ENCODE measurements around the gene AOPEP. TPM values are rescaled to one million over a fixed set of nuclear protein-coding genes. Genes with fewer than 3 reads are reported as not detected.

Gene AOPEP
- polyA plus RNA-seq, 1 donor from 2014 or later: 10.0 TPM

- no peaks in the 10 kb centered on the region for H4K20me1 ChIP-seq (ENCODE audit: insufficient read depth)
- TF ChIP-seq SMC3 (conservative IDR thresholded peaks at IDR 0.05; ENCODE audit: poor library complexity) (no peak), POLR2AphosphoS5 (IDR thresholded peaks at IDR 0.05) (no peak), TAF1 (IDR thresholded peaks at IDR 0.05; ENCODE audit: low read depth) (no peak), RAD21 (conservative IDR thresholded peaks at IDR 0.05) (no peak), REST (IDR thresholded peaks at IDR 0.05; ENCODE audit: borderline replicate concordance) (no peak), MXI1 (conservative IDR thresholded peaks at IDR 0.05; ENCODE audit: poor library complexity, severe bottlenecking) (no peak), EP300 (conservative IDR thresholded peaks at IDR 0.05; ENCODE audit: poor library complexity, severe bottlenecking) (no peak), EZH2 (IDR thresholded peaks at IDR 0.05; ENCODE audit: borderline replicate concordance, insufficient read depth, low read length, poor library complexity, severe bottlenecking) (no peak), CTCF (IDR thresholded peaks at IDR 0.05; ENCODE audit: poor library complexity, severe bottlenecking) (no peak)
- no peaks in the 10 kb centered on the region for H3K9me2 ChIP-seq (ENCODE audit: insufficient read depth, low read length)
- no peaks in the 10 kb centered on the region for H3K79me2 ChIP-seq (replicated peaks; ENCODE audit: insufficient read depth, low read length)
- H3K27ac ChIP-seq (ENCODE audit: low read length): no peak overlapping the region
- H3K9ac ChIP-seq (ENCODE audit: low read length): no peak overlapping the region
- H3F3A ChIP-seq (ENCODE audit: insufficient read depth, low read length, poor library complexity, severe bottlenecking): no peaks in the 10 kb centered on the region
- H3K4me2 ChIP-seq (ENCODE audit: low read length): no peak overlapping the region
- no peaks in the 10 kb centered on the region for H3K9me3 ChIP-seq (ENCODE audit: low read length)
- peaks cover 8% of the 10 kb centered on the region for H3K36me3 ChIP-seq (ENCODE audit: insufficient read depth, low read length)
- H3K4me3 ChIP-seq (ENCODE audit: low read length): no peak overlapping the region
- no peaks in the 10 kb centered on the region for H3K27me3 ChIP-seq (ENCODE audit: insufficient read depth, low read depth, low read length)
- H2AFZ ChIP-seq (ENCODE audit: low read depth, low read length): no peak overlapping the region
Measured at GRCh38 chr9:94792511-94792910, 66.0 kb downstream of the AOPEP start.

- no peak overlapping the region for H3K27ac ChIP-seq (ENCODE audit: low read length)
- no peaks in the 10 kb centered on the region for H3K9me2 ChIP-seq (ENCODE audit: insufficient read depth, low read length)
- H3K27me3 ChIP-seq (ENCODE audit: insufficient read depth, low read depth, low read length): no peaks in the 10 kb centered on the region
- H3K36me3 ChIP-seq (ENCODE audit: insufficient read depth, low read length): peaks cover 8% of the 10 kb centered on the region
- no peak overlapping the region for H3K4me2 ChIP-seq (ENCODE audit: low read length)
- H3K79me2 ChIP-seq (replicated peaks; ENCODE audit: insufficient read depth, low read length): no peaks in the 10 kb centered on the region
- no peaks in the 10 kb centered on the region for H4K20me1 ChIP-seq (ENCODE audit: insufficient read depth)
- no peaks in the 10 kb centered on the region for H3K9me3 ChIP-seq (ENCODE audit: low read length)
- H3K9ac ChIP-seq (ENCODE audit: low read length): no peak overlapping the region
- TF ChIP-seq EP300 (conservative IDR thresholded peaks at IDR 0.05; ENCODE audit: poor library complexity, severe bottlenecking) (no peak), TAF1 (IDR thresholded peaks at IDR 0.05; ENCODE audit: low read depth) (no peak), POLR2AphosphoS5 (IDR thresholded peaks at IDR 0.05) (no peak), RAD21 (conservative IDR thresholded peaks at IDR 0.05) (no peak), REST (IDR thresholded peaks at IDR 0.05; ENCODE audit: borderline replicate concordance) (no peak), CTCF (IDR thresholded peaks at IDR 0.05; ENCODE audit: poor library complexity, severe bottlenecking) (no peak), MXI1 (conservative IDR thresholded peaks at IDR 0.05; ENCODE audit: poor library complexity, severe bottlenecking) (no peak), SMC3 (conservative IDR thresholded peaks at IDR 0.05; ENCODE audit: poor library complexity) (no peak), EZH2 (IDR thresholded peaks at IDR 0.05; ENCODE audit: borderline replicate concordance, insufficient read depth, low read length, poor library complexity, severe bottlenecking) (no peak)
- no peak overlapping the region for H2AFZ ChIP-seq (ENCODE audit: low read depth, low read length)
- H3K4me3 ChIP-seq (ENCODE audit: low read length): no peak overlapping the region
- H3F3A ChIP-seq (ENCODE audit: insufficient read depth, low read length, poor library complexity, severe bottlenecking): no peaks in the 10 kb centered on the region
Measured at GRCh38 chr9:94794476-94795167, 68.1 kb downstream of the AOPEP start.
